Astrocyte (in vitro differentiated cells and primary cell): Measurements from ENCODE around the gene DCLK1. TPM values are rescaled to one million over a fixed set of nuclear protein-coding genes. Genes with fewer than 3 reads are reported as not detected.

Experiments
- DNase-seq: peaks from one replicate; pipeline ENCODE4 v3.0.0-alpha.2; 2010; ENCODE audit warnings: low read depth
- FAIRE-seq: peaks from 2 replicates; lab custom pipeline; 2011; peaks lifted over from hg19 to GRCh38; lab: Jason Lieb, UNC
- H2AFZ ChIP-seq: 2 replicates; pipeline ENCODE4 v1.6.0; 2012; ENCODE audit warnings: low read depth, low read length, inconsistent platforms
- H3K27ac ChIP-seq: 2 replicates; pipeline ENCODE4 v1.5.1; 2011; ENCODE audit warnings: low read depth, low read length, inconsistent platforms
- H3K27me3 ChIP-seq: 2 replicates; pipeline ENCODE4 v1.6.0; 2011; ENCODE audit warnings: low read length, inconsistent platforms; ENCODE audit not compliant: insufficient read depth
- H3K36me3 ChIP-seq: 2 replicates; pipeline ENCODE4 v1.5.1; 2011; ENCODE audit warnings: low read length, inconsistent platforms; ENCODE audit not compliant: insufficient read depth
- H3K4me1 ChIP-seq: 2 replicates; pipeline ENCODE4 v1.5.1; 2011; ENCODE audit warnings: low read length, inconsistent platforms; ENCODE audit not compliant: insufficient read depth
- H3K4me2 ChIP-seq: 2 replicates; pipeline ENCODE4 v1.6.0; 2012; ENCODE audit warnings: low read length, inconsistent platforms
- H3K4me3 ChIP-seq: 2 replicates; pipeline ENCODE4 v1.5.1; 2011; ENCODE audit warnings: low read depth, mild to moderate bottlenecking, low read length, inconsistent platforms; ENCODE audit not compliant: insufficient read depth
- H3K79me2 ChIP-seq: 2 replicates; pipeline ENCODE4 v1.6.0; 2012; ENCODE audit warnings: mild to moderate bottlenecking, low read length, inconsistent platforms; ENCODE audit not compliant: insufficient read depth
- H3K9ac ChIP-seq: 2 replicates; pipeline ENCODE4 v1.6.0; 2012; ENCODE audit warnings: mild to moderate bottlenecking, low read length, inconsistent platforms
- H3K9me3 ChIP-seq: 2 replicates; pipeline ENCODE4 v1.5.1; 2012; ENCODE audit warnings: low read depth, mild to moderate bottlenecking, low read length, inconsistent platforms; ENCODE audit not compliant: insufficient read depth
- H4K20me1 ChIP-seq: 2 replicates; pipeline ENCODE4 v1.6.0; 2012; ENCODE audit warnings: low read length, inconsistent platforms; ENCODE audit not compliant: insufficient read depth
- H3K27ac Mint-ChIP-seq: one replicate; pipeline ENCODE4 v1.8.0; 2021; ENCODE audit warnings: mild to moderate bottlenecking, mixed read lengths; ENCODE audit not compliant: unreplicated experiment
- H3K27me3 Mint-ChIP-seq: one replicate; pipeline ENCODE4 v1.8.0; 2021; ENCODE audit warnings: low read depth, mixed read lengths; ENCODE audit not compliant: unreplicated experiment
- H3K36me3 Mint-ChIP-seq: one replicate; pipeline ENCODE4 v1.8.0; 2021; ENCODE audit warnings: low read depth, mixed read lengths; ENCODE audit not compliant: unreplicated experiment
- H3K4me1 Mint-ChIP-seq: one replicate; pipeline ENCODE4 v1.8.0; 2021; ENCODE audit warnings: low read depth, mixed read lengths; ENCODE audit not compliant: unreplicated experiment
- H3K4me3 Mint-ChIP-seq: one replicate; pipeline ENCODE4 v1.8.0; 2021; ENCODE audit warnings: mild to moderate bottlenecking, moderate library complexity, mixed read lengths; ENCODE audit not compliant: unreplicated experiment
- H3K9me3 Mint-ChIP-seq: one replicate; pipeline ENCODE4 v1.8.0; 2021; ENCODE audit warnings: mild to moderate bottlenecking, mixed read lengths; ENCODE audit not compliant: unreplicated experiment
- CTCF ChIP-seq: IDR thresholded peaks from 2 replicates; pipeline ENCODE4 v1.5.1; 2011; ENCODE audit warnings: low read depth, mild to moderate bottlenecking, inconsistent platforms, low read length, moderate library complexity; ENCODE audit not compliant: insufficient read depth
- EZH2 ChIP-seq: IDR thresholded peaks from 2 replicates; pipeline ENCODE4 v1.6.1; 2012; ENCODE audit warnings: mild to moderate bottlenecking, low read length, inconsistent platforms; ENCODE audit not compliant: insufficient read depth
- total RNA-seq: library from RNA; stranded (reverse); gene quantifications from 2 replicates; pipeline ENCODE4 v1.2.1, GENCODE V29; 2021

The DCLK1 gene
- total RNA-seq, 1 donor from 2014 or later: 4.9 TPM

GRCh38 chr13:35909837-35910540 is 221.2 kb downstream of the DCLK1 start:
- no peak overlapping the region for H2AFZ ChIP-seq
- FAIRE-seq (no peak), DNase-seq (no peak)
- TF ChIP-seq CTCF: peak; percentile 4
- TF ChIP-seq EZH2: no peak
- H4K20me1 ChIP-seq: no peaks in the 10 kb centered on the region
- no peaks in the 10 kb centered on the region for H3K9me3 ChIP-seq
- H3K79me2 ChIP-seq: no peaks in the 10 kb centered on the region
- no peak overlapping the region for H3K4me2 ChIP-seq
- no peaks in the 10 kb centered on the region for H3K36me3 ChIP-seq
- no peak overlapping the region for H3K27ac ChIP-seq
- no peaks in the 10 kb centered on the region for H3K4me1 ChIP-seq
- Mint-ChIP-seq H3K4me1 (no peaks in the 10 kb centered on the region), H3K36me3 (no peaks in the 10 kb centered on the region), H3K27ac (no peak overlapping the region), H3K27me3 (no peaks in the 10 kb centered on the region), H3K4me3 (no peak overlapping the region), H3K9me3 (no peaks in the 10 kb centered on the region)
- no peak overlapping the region for H3K9ac ChIP-seq
- H3K27me3 ChIP-seq: no peaks in the 10 kb centered on the region
- no peak overlapping the region for H3K4me3 ChIP-seq

GRCh38 chr13:35909091-35909490 is 222.1 kb downstream of the DCLK1 start:
- Histone ChIP-seq H3K27ac (no peak overlapping the region), H3K4me3 (no peak overlapping the region), H3K79me2 (no peaks in the 10 kb centered on the region), H3K4me2 (no peak overlapping the region), H3K9ac (no peak overlapping the region), H3K36me3 (no peaks in the 10 kb centered on the region), H4K20me1 (no peaks in the 10 kb centered on the region), H3K4me1 (no peaks in the 10 kb centered on the region), H3K27me3 (no peaks in the 10 kb centered on the region), H3K9me3 (no peaks in the 10 kb centered on the region), H2AFZ (no peak overlapping the region)
- Mint-ChIP-seq H3K27me3 (no peaks in the 10 kb centered on the region), H3K36me3 (no peaks in the 10 kb centered on the region), H3K4me1 (no peaks in the 10 kb centered on the region), H3K9me3 (no peaks in the 10 kb centered on the region), H3K4me3 (no peak overlapping the region), H3K27ac (no peak overlapping the region)
- TF ChIP-seq CTCF: no peak
- no peak for TF ChIP-seq EZH2
- FAIRE-seq (no peak), DNase-seq (no peak)

- Mint-ChIP-seq H3K36me3 (no peaks in the 10 kb centered on the region), H3K27me3 (no peaks in the 10 kb centered on the region), H3K27ac (no peak overlapping the region), H3K9me3 (no peaks in the 10 kb centered on the region), H3K4me3 (no peak overlapping the region), H3K4me1 (no peaks in the 10 kb centered on the region)
- TF ChIP-seq CTCF (no peak), EZH2 (no peak)
- no peaks in the 10 kb centered on the region for H3K4me1 ChIP-seq
- H2AFZ ChIP-seq: no peak overlapping the region
- H3K4me2 ChIP-seq: no peak overlapping the region
- H3K4me3 ChIP-seq: no peak overlapping the region
- no peaks in the 10 kb centered on the region for H4K20me1 ChIP-seq
- H3K27me3 ChIP-seq: no peaks in the 10 kb centered on the region
- no peak overlapping the region for H3K9ac ChIP-seq
- H3K27ac ChIP-seq: no peak overlapping the region
- H3K79me2 ChIP-seq: no peaks in the 10 kb centered on the region
- no peaks in the 10 kb centered on the region for H3K36me3 ChIP-seq
- H3K9me3 ChIP-seq: no peaks in the 10 kb centered on the region
- DNase-seq (no peak), FAIRE-seq (no peak)
These were observed 223.0 kb downstream of the DCLK1 start for GRCh38 chr13:35908226-35908625.
